GM12873 (cell line): ENCODE results near the gene KCNMB2.

Experiments used
- CTCF ChIP-seq: IDR thresholded peaks from 2 replicates; pipeline ENCODE4 v1.5.1; 2012; ENCODE audit warnings: low read depth, mild to moderate bottlenecking, moderate library complexity, low read length, control low read depth; ENCODE audit not compliant: insufficient read depth; ENCODE audit errors: missing control alignments

KCNMB2 gene

GRCh38 chr3:178561239-178561638 lies 25.0 kb downstream of the KCNMB2 start:
- no peak for TF ChIP-seq CTCF

- TF ChIP-seq CTCF = no peak
Measured at GRCh38 chr3:178562143-178562946, 26.1 kb downstream of the KCNMB2 start.

- TF ChIP-seq CTCF = no peak
Measured at GRCh38 chr3:178562947-178563232, 26.7 kb downstream of the KCNMB2 start.

GRCh38 chr3:178567611-178568010 lies 31.4 kb downstream of the KCNMB2 start:
- TF ChIP-seq CTCF = no peak

- TF ChIP-seq CTCF = no peak
Measured at GRCh38 chr3:178568155-178568731, 32.0 kb downstream of the KCNMB2 start.

GRCh38 chr3:178568911-178569310 lies 32.7 kb downstream of the KCNMB2 start:
- TF ChIP-seq CTCF = no peak

- no peak for TF ChIP-seq CTCF
Measured at GRCh38 chr3:178569826-178570225, 33.6 kb downstream of the KCNMB2 start.
